ENCODE data around the gene KCNG2. TPM values are rescaled to one million over a fixed set of nuclear protein-coding genes. Genes with fewer than 3 reads are reported as not detected.

The KCNG2 gene
- total and polyA plus RNA-seq, 2 of the 13 experiments (the other 11 are each of a cell fraction or from before 2014, with no cell fraction given): not detected

GRCh38 chr18:79805926-79806487 is 8.3 kb downstream of the KCNG2 start:
- in situ Hi-C loops (cut with HindIII; ENCODE audit: extremely low pct_ligation_motif_present, low pct_unique_long_range_greater_than_20kb): no loop called here
- no peak for TF ChIP-seq PCBP1 (IDR thresholded peaks at IDR 0.05; ENCODE audit: borderline replicate concordance, low read depth, low read length)
- TF ChIP-seq PHF20 (CRISPR knock-in tag; IDR thresholded peaks at IDR 0.05): no peak
- TF ChIP-seq PHB2 (IDR thresholded peaks at IDR 0.05; ENCODE audit: partially characterized antibody): no peak
- no peak for TF ChIP-seq ZBTB37 (CRISPR knock-in tag; IDR thresholded peaks at IDR 0.05)
- TF ChIP-seq MED13 (CRISPR knock-in tag; IDR thresholded peaks at IDR 0.05): no peak
- Histone ChIP-seq H3K27ac (ENCODE audit: extremely low read length, insufficient read depth, low read length) (no peak overlapping the region), H2AFZ (ENCODE audit: low read length) (no peak overlapping the region), H3K9ac (ENCODE audit: insufficient read depth, low read depth, low read length) (no peak overlapping the region), H3K9me3 (ENCODE audit: low read length) (no peaks in the 10 kb centered on the region), H3K36me3 (replicated peaks in 1 of 2; ENCODE audit: control insufficient read depth in 1 of 2, insufficient read depth in 2 of 2, low read length in 2 of 2) (no peaks in the 10 kb centered on the region), H3K4me3 (replicated peaks in 1 of 3; ENCODE audit: insufficient read depth in 1 of 3, low read depth in 2 of 3, low read length in 3 of 3) (no peak overlapping the region), H3K4me2 (ENCODE audit: low read depth, low read length) (no peak overlapping the region), H4K20me1 (ENCODE audit: insufficient read depth, low read length) (no peaks in the 10 kb centered on the region), H3K4me1 (ENCODE audit: insufficient read depth, low read length) (peaks cover 7% of the 10 kb centered on the region), H3K27me3 (ENCODE audit: control insufficient read depth in 1 of 2, insufficient read depth in 2 of 2, low read length in 2 of 2) (peaks cover 5 to 54% of the 10 kb centered on the region in 2 experiments; a peak in 3 of 5 replicates), H3K79me2 (ENCODE audit: insufficient read depth, low read length) (no peaks in the 10 kb centered on the region)
- ChIA-PET CTCF (ENCODE audit: low intra/inter-chr PET ratio, low total read pairs) (no interaction called here), POLR2A (no interaction called here)
- DNase-seq (ENCODE audit: low spot score) (no peak), ATAC-seq (no peak), FAIRE-seq (no peak)
- intact Hi-C loops (cut with micrococcal nuclease; ENCODE audit: unreplicated experiment): no loop called here
- WGBS (ENCODE audit: low lambda C conversion rate): 51% methylated on average over 5 of the region's 16 CpGs
- no TSS peak for BruUV-seq (replicated peaks)

DNA sequence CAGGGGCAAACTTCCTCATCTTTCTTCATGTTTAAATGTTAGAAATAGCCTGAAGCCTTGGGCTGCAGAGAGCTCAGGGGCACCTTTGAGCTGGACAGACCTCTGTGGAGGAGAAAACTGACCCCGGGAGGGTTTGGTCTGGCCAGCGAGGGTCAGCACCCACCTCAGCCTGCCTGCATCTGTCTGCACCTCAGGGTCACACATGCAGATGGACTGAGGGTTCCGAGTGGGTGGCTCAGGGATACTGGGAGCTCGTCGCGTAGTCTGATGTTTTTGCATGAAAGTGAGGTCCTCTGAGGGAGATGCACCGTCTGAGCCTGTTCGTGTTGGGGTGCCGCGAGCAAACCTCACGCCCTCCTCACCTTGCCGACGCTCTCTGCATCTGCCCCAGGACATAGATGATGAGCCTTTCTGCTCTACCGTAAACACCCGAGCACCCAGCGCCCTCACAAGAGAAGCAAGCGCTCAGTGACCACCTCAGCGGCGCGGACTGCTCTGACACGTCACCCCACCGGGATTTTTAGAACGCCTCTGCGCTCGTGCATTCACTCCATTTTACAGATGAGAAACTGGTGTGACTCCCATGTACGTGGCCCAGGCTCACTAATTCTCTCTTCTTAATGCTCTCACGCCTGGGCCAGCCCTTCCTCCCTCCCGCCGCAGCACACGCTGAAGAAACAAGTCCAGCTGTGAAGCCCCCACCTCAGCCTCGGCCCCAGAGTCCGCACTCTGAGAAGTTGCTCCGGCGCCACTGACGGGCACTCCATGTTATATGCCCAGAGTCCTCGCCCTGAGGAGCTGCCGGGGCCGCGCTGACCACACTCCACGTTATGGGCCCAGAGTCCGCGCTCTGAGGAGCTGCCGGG is 9.5 kb downstream of the KCNG2 start:
- Histone ChIP-seq H3K4me1 (ENCODE audit: insufficient read depth, low read length) (peaks cover 7% of the 10 kb centered on the region), H3K79me2 (ENCODE audit: insufficient read depth, low read length) (no peaks in the 10 kb centered on the region), H4K20me1 (ENCODE audit: insufficient read depth, low read length) (no peaks in the 10 kb centered on the region), H2AFZ (ENCODE audit: low read length) (no peak overlapping the region), H3K36me3 (replicated peaks in 1 of 2; ENCODE audit: control insufficient read depth in 1 of 2, insufficient read depth in 2 of 2, low read length in 2 of 2) (no peaks in the 10 kb centered on the region), H3K9me3 (ENCODE audit: low read length) (no peaks in the 10 kb centered on the region), H3K4me2 (ENCODE audit: low read depth, low read length) (no peak overlapping the region), H3K27me3 (ENCODE audit: control insufficient read depth in 1 of 2, insufficient read depth in 2 of 2, low read length in 2 of 2) (peaks cover 5 to 42% of the 10 kb centered on the region in 2 experiments; a peak in 3 of 5 replicates), H3K9ac (ENCODE audit: insufficient read depth, low read depth, low read length) (no peak overlapping the region), H3K4me3 (replicated peaks in 1 of 3; ENCODE audit: insufficient read depth in 1 of 3, low read depth in 2 of 3, low read length in 3 of 3) (no peak overlapping the region), H3K27ac (ENCODE audit: extremely low read length, insufficient read depth, low read length) (no peak overlapping the region)
- CTCF ChIA-PET (ENCODE audit: low intra/inter-chr PET ratio, low total read pairs): no interaction called here
- TF ChIP-seq TEAD2 (CRISPR knock-in tag; IDR thresholded peaks at IDR 0.05) (no peak), ZNF770 (CRISPR knock-in tag; IDR thresholded peaks at IDR 0.05) (no peak), ZNF232 (CRISPR knock-in tag; IDR thresholded peaks at IDR 0.05; ENCODE audit: borderline replicate concordance) (no peak)
- no TSS peak for BruUV-seq (replicated peaks)
- DNase-seq (ENCODE audit: low spot score): no peak
- intact Hi-C loops (cut with micrococcal nuclease; ENCODE audit: unreplicated experiment): no loop called here
- POLR2A ChIA-PET: no interaction called here
- ATAC-seq: no peak
- in situ Hi-C loops (cut with HindIII; ENCODE audit: extremely low pct_ligation_motif_present, low pct_unique_long_range_greater_than_20kb): no loop called here
- FAIRE-seq: no peak
- WGBS (ENCODE audit: low lambda C conversion rate): 72% methylated on average over 22 of the region's 43 CpGs

Measured in HepG2 (cell line).